ENCODE data around the gene LAMB1. TPM values are rescaled to one million over a fixed set of nuclear protein-coding genes. Genes with fewer than 3 reads are reported as not detected.

The LAMB1 gene
- polyA plus RNA-seq, 1 donor from 2014 or later = 7.6 TPM

GRCh38 chr7:107920048-107920772, 82.8 kb downstream of the LAMB1 start:
- Histone ChIP-seq H4K20me1 (ENCODE audit: insufficient read depth) (no peaks in the 10 kb centered on the region), H2AFZ (ENCODE audit: low read depth, low read length) (no peak overlapping the region), H3F3A (ENCODE audit: insufficient read depth, low read length, poor library complexity, severe bottlenecking) (no peaks in the 10 kb centered on the region), H3K79me2 (replicated peaks; ENCODE audit: insufficient read depth, low read length) (no peaks in the 10 kb centered on the region), H3K4me2 (ENCODE audit: low read length) (no peak overlapping the region), H3K4me3 (ENCODE audit: low read length) (no peak overlapping the region), H3K36me3 (ENCODE audit: insufficient read depth, low read length) (peaks cover 12% of the 10 kb centered on the region), H3K27me3 (ENCODE audit: insufficient read depth, low read depth, low read length) (no peaks in the 10 kb centered on the region), H3K9ac (ENCODE audit: low read length) (no peak overlapping the region), H3K9me3 (ENCODE audit: low read length) (no peaks in the 10 kb centered on the region), H3K9me2 (ENCODE audit: insufficient read depth, low read length) (no peaks in the 10 kb centered on the region), H3K27ac (ENCODE audit: low read length) (no peak overlapping the region)
- TF ChIP-seq REST (IDR thresholded peaks at IDR 0.05; ENCODE audit: borderline replicate concordance) = no peak
- no peak for TF ChIP-seq EP300 (conservative IDR thresholded peaks at IDR 0.05; ENCODE audit: poor library complexity, severe bottlenecking)
- no peak for TF ChIP-seq RAD21 (conservative IDR thresholded peaks at IDR 0.05)
- TF ChIP-seq POLR2AphosphoS5 (IDR thresholded peaks at IDR 0.05) = no peak
- no peak for TF ChIP-seq MXI1 (conservative IDR thresholded peaks at IDR 0.05; ENCODE audit: poor library complexity, severe bottlenecking)
- TF ChIP-seq TAF1 (IDR thresholded peaks at IDR 0.05; ENCODE audit: low read depth) = no peak
- no peak for TF ChIP-seq CTCF (IDR thresholded peaks at IDR 0.05; ENCODE audit: poor library complexity, severe bottlenecking)
- no peak for TF ChIP-seq SMC3 (conservative IDR thresholded peaks at IDR 0.05; ENCODE audit: poor library complexity)
- TF ChIP-seq EZH2 (IDR thresholded peaks at IDR 0.05; ENCODE audit: borderline replicate concordance, insufficient read depth, low read length, poor library complexity, severe bottlenecking) = no peak

GRCh38 chr7:107918948-107919347, 84.0 kb downstream of the LAMB1 start:
- no peaks in the 10 kb centered on the region for H3F3A ChIP-seq (ENCODE audit: insufficient read depth, low read length, poor library complexity, severe bottlenecking)
- no peak overlapping the region for H3K9ac ChIP-seq (ENCODE audit: low read length)
- no peaks in the 10 kb centered on the region for H3K9me3 ChIP-seq (ENCODE audit: low read length)
- no peak overlapping the region for H3K27ac ChIP-seq (ENCODE audit: low read length)
- no peak overlapping the region for H2AFZ ChIP-seq (ENCODE audit: low read depth, low read length)
- H3K4me2 ChIP-seq (ENCODE audit: low read length) = no peak overlapping the region
- peaks cover 4% of the 10 kb centered on the region for H3K79me2 ChIP-seq (replicated peaks; ENCODE audit: insufficient read depth, low read length)
- H3K9me2 ChIP-seq (ENCODE audit: insufficient read depth, low read length) = no peaks in the 10 kb centered on the region
- no peak for TF ChIP-seq TAF1 (IDR thresholded peaks at IDR 0.05; ENCODE audit: low read depth)
- TF ChIP-seq EP300 (conservative IDR thresholded peaks at IDR 0.05; ENCODE audit: poor library complexity, severe bottlenecking) = no peak
- no peak for TF ChIP-seq REST (IDR thresholded peaks at IDR 0.05; ENCODE audit: borderline replicate concordance)
- TF ChIP-seq POLR2AphosphoS5 (IDR thresholded peaks at IDR 0.05) = no peak
- TF ChIP-seq RAD21 (conservative IDR thresholded peaks at IDR 0.05) = no peak
- no peak for TF ChIP-seq SMC3 (conservative IDR thresholded peaks at IDR 0.05; ENCODE audit: poor library complexity)
- no peak for TF ChIP-seq MXI1 (conservative IDR thresholded peaks at IDR 0.05; ENCODE audit: poor library complexity, severe bottlenecking)
- TF ChIP-seq CTCF (IDR thresholded peaks at IDR 0.05; ENCODE audit: poor library complexity, severe bottlenecking) = no peak
- no peak for TF ChIP-seq EZH2 (IDR thresholded peaks at IDR 0.05; ENCODE audit: borderline replicate concordance, insufficient read depth, low read length, poor library complexity, severe bottlenecking)
- no peaks in the 10 kb centered on the region for H3K27me3 ChIP-seq (ENCODE audit: insufficient read depth, low read depth, low read length)
- no peaks in the 10 kb centered on the region for H4K20me1 ChIP-seq (ENCODE audit: insufficient read depth)
- H3K36me3 ChIP-seq (ENCODE audit: insufficient read depth, low read length) = peaks cover 12% of the 10 kb centered on the region
- no peak overlapping the region for H3K4me3 ChIP-seq (ENCODE audit: low read length)

Measured in neural cell (in vitro differentiated cells).